HEK293 (cell line): ENCODE data around the gene FOXP1.

Experiments
- REPIN1 ChIP-seq: fragments of 450-650 bp; formaldehyde crosslinking; IDR thresholded peaks from 2 replicates; pipeline ENCODE4 v1.5.1; 2017; ENCODE audit warnings: missing biosample characterization, missing genetic modification characterization, low read depth
- TCF7L2 ChIP-seq: IDR thresholded peaks from 2 replicates; pipeline ENCODE4 v1.6.1; 2011; ENCODE audit warnings: low read depth, mild to moderate bottlenecking, inconsistent platforms, low read length, moderate library complexity, borderline replicate concordance
- TRIM28 ChIP-seq: IDR thresholded peaks from 2 replicates; pipeline ENCODE4 v1.6.1; 2011; ENCODE audit warnings: low read length, control low read depth, borderline replicate concordance
- YY1 ChIP-seq: fragments of 450-650 bp; formaldehyde crosslinking; IDR thresholded peaks from 2 replicates; pipeline ENCODE4 v1.5.1; 2018; ENCODE audit warnings: missing biosample characterization, missing genetic modification characterization
- ZNF169 ChIP-seq: fragments of 450-650 bp; formaldehyde crosslinking; IDR thresholded peaks from 2 replicates; pipeline ENCODE4 v1.5.1; 2016; ENCODE audit warnings: missing biosample characterization, missing genetic modification characterization
- ZNF221 ChIP-seq: fragments of 450-650 bp; formaldehyde crosslinking; IDR thresholded peaks from 2 replicates; pipeline ENCODE4 v1.5.1; 2017; ENCODE audit warnings: missing biosample characterization, missing genetic modification characterization, borderline replicate concordance
- ZNF292 ChIP-seq: fragments of 450-650 bp; formaldehyde crosslinking; IDR thresholded peaks from 2 replicates; pipeline ENCODE4 v1.5.1; 2016; ENCODE audit warnings: low read depth, missing biosample characterization, missing genetic modification characterization, borderline replicate concordance
- ZNF426 ChIP-seq: fragments of 450-650 bp; formaldehyde crosslinking; IDR thresholded peaks from 2 replicates; pipeline ENCODE4 v1.5.1; 2017; ENCODE audit warnings: missing biosample characterization, missing genetic modification characterization, mild to moderate bottlenecking, inconsistent platforms, moderate library complexity
- ZNF660 ChIP-seq: fragments of 450-650 bp; IDR thresholded peaks from 2 replicates; pipeline ENCODE4 v1.5.1; 2018; ENCODE audit warnings: missing biosample characterization, mild to moderate bottlenecking, missing genetic modification characterization
- TF ChIP-seq, protein P1 (sequence below): fragments of 450-650 bp; formaldehyde crosslinking; IDR thresholded peaks from 2 replicates; pipeline ENCODE4 v1.5.1; 2016; ENCODE audit warnings: missing biosample characterization, missing genetic modification characterization
- TF ChIP-seq, protein P2 (sequence below): fragments of 450-650 bp; formaldehyde crosslinking; IDR thresholded peaks from 2 replicates; pipeline ENCODE4 v1.5.1; 2016; ENCODE audit warnings: missing biosample characterization, missing genetic modification characterization
- TF ChIP-seq, protein P3 (sequence below): fragments of 450-650 bp; formaldehyde crosslinking; IDR thresholded peaks from 2 replicates; pipeline ENCODE4 v1.5.1; 2016; ENCODE audit warnings: missing biosample characterization, missing genetic modification characterization
- TF ChIP-seq, protein P4 (sequence below): sonication (generic); formaldehyde crosslinking; IDR thresholded peaks from 2 replicates; pipeline ENCODE4 v1.8.1; 2022; ENCODE audit warnings: mild to moderate bottlenecking, moderate library complexity, missing genetic modification reagents

DNA sequence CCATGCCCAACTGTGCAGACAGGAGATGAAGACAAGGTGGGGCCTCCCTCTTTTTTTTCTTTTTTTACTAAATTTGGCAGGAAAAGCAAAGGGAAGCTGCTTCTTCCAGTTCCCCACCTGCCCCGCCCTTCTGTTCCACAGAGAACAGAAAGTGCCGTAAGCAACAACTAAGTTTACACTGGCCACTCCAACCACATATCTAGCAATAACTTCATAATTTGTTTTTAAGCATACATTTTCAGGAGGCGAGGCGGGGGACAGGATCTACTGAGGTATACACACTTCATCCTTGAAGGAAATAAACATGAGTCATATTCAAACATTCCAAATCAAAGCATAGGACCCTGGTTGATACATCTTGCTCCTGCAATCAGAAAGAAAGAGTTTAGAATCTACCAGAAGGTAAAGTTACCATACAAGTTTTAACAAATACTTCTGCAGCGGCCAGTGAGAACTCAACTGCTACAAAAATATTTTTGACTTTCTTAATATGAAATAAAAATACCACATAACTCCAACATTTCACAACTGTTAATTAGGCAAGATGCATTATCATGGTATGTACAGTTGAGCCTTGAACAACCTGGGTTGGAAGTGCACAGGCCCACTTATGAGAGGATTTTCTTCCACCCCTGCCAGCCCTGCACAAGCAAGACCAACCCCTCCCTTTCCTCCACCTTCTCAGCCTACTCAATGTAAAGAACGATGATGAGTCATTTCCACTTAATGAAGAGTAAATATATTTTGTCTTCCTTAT lies 50.7 kb downstream of the FOXP1 start:
- TF ChIP-seq, protein P1, sequence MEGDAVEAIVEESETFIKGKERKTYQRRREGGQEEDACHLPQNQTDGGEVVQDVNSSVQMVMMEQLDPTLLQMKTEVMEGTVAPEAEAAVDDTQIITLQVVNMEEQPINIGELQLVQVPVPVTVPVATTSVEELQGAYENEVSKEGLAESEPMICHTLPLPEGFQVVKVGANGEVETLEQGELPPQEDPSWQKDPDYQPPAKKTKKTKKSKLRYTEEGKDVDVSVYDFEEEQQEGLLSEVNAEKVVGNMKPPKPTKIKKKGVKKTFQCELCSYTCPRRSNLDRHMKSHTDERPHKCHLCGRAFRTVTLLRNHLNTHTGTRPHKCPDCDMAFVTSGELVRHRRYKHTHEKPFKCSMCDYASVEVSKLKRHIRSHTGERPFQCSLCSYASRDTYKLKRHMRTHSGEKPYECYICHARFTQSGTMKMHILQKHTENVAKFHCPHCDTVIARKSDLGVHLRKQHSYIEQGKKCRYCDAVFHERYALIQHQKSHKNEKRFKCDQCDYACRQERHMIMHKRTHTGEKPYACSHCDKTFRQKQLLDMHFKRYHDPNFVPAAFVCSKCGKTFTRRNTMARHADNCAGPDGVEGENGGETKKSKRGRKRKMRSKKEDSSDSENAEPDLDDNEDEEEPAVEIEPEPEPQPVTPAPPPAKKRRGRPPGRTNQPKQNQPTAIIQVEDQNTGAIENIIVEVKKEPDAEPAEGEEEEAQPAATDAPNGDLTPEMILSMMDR (tag by site-specific recombination), result no peak
- TF ChIP-seq ZNF292 (tag by site-specific recombination) (no peak), ZNF169 (tag by site-specific recombination) (no peak), ZNF660 (no peak), TCF7L2 (no peak), YY1 (tag by site-specific recombination) (no peak), ZNF426 (no peak), ZNF221 (tag by site-specific recombination) (no peak), TRIM28 (no peak), REPIN1 (no peak)
- TF ChIP-seq, protein P2, sequence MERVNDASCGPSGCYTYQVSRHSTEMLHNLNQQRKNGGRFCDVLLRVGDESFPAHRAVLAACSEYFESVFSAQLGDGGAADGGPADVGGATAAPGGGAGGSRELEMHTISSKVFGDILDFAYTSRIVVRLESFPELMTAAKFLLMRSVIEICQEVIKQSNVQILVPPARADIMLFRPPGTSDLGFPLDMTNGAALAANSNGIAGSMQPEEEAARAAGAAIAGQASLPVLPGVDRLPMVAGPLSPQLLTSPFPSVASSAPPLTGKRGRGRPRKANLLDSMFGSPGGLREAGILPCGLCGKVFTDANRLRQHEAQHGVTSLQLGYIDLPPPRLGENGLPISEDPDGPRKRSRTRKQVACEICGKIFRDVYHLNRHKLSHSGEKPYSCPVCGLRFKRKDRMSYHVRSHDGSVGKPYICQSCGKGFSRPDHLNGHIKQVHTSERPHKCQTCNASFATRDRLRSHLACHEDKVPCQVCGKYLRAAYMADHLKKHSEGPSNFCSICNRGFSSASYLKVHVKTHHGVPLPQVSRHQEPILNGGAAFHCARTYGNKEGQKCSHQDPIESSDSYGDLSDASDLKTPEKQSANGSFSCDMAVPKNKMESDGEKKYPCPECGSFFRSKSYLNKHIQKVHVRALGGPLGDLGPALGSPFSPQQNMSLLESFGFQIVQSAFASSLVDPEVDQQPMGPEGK (tag by site-specific recombination), result no peak
- TF ChIP-seq, protein P3, sequence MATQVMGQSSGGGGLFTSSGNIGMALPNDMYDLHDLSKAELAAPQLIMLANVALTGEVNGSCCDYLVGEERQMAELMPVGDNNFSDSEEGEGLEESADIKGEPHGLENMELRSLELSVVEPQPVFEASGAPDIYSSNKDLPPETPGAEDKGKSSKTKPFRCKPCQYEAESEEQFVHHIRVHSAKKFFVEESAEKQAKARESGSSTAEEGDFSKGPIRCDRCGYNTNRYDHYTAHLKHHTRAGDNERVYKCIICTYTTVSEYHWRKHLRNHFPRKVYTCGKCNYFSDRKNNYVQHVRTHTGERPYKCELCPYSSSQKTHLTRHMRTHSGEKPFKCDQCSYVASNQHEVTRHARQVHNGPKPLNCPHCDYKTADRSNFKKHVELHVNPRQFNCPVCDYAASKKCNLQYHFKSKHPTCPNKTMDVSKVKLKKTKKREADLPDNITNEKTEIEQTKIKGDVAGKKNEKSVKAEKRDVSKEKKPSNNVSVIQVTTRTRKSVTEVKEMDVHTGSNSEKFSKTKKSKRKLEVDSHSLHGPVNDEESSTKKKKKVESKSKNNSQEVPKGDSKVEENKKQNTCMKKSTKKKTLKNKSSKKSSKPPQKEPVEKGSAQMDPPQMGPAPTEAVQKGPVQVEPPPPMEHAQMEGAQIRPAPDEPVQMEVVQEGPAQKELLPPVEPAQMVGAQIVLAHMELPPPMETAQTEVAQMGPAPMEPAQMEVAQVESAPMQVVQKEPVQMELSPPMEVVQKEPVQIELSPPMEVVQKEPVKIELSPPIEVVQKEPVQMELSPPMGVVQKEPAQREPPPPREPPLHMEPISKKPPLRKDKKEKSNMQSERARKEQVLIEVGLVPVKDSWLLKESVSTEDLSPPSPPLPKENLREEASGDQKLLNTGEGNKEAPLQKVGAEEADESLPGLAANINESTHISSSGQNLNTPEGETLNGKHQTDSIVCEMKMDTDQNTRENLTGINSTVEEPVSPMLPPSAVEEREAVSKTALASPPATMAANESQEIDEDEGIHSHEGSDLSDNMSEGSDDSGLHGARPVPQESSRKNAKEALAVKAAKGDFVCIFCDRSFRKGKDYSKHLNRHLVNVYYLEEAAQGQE (tag by site-specific recombination), result no peak
- TF ChIP-seq, protein P4, sequence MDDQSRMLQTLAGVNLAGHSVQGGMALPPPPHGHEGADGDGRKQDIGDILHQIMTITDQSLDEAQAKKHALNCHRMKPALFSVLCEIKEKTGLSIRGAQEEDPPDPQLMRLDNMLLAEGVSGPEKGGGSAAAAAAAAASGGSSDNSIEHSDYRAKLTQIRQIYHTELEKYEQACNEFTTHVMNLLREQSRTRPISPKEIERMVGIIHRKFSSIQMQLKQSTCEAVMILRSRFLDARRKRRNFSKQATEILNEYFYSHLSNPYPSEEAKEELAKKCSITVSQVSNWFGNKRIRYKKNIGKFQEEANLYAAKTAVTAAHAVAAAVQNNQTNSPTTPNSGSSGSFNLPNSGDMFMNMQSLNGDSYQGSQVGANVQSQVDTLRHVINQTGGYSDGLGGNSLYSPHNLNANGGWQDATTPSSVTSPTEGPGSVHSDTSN (CRISPR knock-in tag), result no peak
